Stimulated activated naive B cell treated with anti-CD40 and anti-IgM and Interleukin-4, amounts not matched to agents 10 μg/mL and 1 μg/mL and 100 μg/mL, for 72 hours (primary cell): ENCODE measurements around the gene HIC1.
A peak's percentile ranks its signal among the peaks of the same experiment; 100 is the strongest.

Source experiments
- ATAC-seq, 2 donors: fragments of 150-1000 bp; cut with Tn5 transposase; replicated peaks; 2 replicates each; pipeline ENCODE4 v1.10.0; 2021; ENCODE audit warnings: moderate library complexity in 1 of 2
- DNase-seq: peaks from one replicate; pipeline ENCODE4 v3.0.0; 2021
- H3K27ac Mint-ChIP-seq: one replicate; pipeline ENCODE4 v1.8.0; 2022; ENCODE audit warnings: mild to moderate bottlenecking, mixed read lengths
- H3K27me3 Mint-ChIP-seq, 2 donors: one replicate each; pipeline ENCODE4 v1.8.0; 2022; ENCODE audit warnings: mixed read lengths in 2 of 2
- H3K36me3 Mint-ChIP-seq, 2 donors: one replicate each; pipeline ENCODE4 v1.8.0; 2022; ENCODE audit warnings: mixed read lengths in 2 of 2, mild to moderate bottlenecking in 1 of 2
- H3K4me1 Mint-ChIP-seq, 2 donors: one replicate each; pipeline ENCODE4 v1.8.0; 2022; ENCODE audit warnings: mixed read lengths in 2 of 2, mild to moderate bottlenecking in 1 of 2
- H3K4me3 Mint-ChIP-seq, 2 donors: one replicate each; pipeline ENCODE4 v1.8.0; 2022; ENCODE audit warnings: mild to moderate bottlenecking in 2 of 2, mixed read lengths in 2 of 2, moderate library complexity in 1 of 2
- H3K9me3 Mint-ChIP-seq, 2 donors: one replicate each; pipeline ENCODE4 v1.8.0; 2022; ENCODE audit warnings: mixed read lengths in 2 of 2, mild to moderate bottlenecking in 1 of 2

Gene HIC1

GRCh38 chr17:2064980-2065785 is 10.3 kb downstream of the HIC1 start:
- no peak for DNase-seq
- Mint-ChIP-seq H3K4me3 (peak overlapping the region; percentile 10 to 40), H3K9me3 (no peaks in the 10 kb centered on the region), H3K27ac (peak overlapping the region; percentile 87), H3K27me3 (peaks cover 6 to 7% of the 10 kb centered on the region in 2 donors), H3K4me1 (peaks cover 47 to 71% of the 10 kb centered on the region in 2 donors), H3K36me3 (peaks cover 73 to 82% of the 10 kb centered on the region in 2 donors)
- peak; percentile 36 to 42 for ATAC-seq

DNA sequence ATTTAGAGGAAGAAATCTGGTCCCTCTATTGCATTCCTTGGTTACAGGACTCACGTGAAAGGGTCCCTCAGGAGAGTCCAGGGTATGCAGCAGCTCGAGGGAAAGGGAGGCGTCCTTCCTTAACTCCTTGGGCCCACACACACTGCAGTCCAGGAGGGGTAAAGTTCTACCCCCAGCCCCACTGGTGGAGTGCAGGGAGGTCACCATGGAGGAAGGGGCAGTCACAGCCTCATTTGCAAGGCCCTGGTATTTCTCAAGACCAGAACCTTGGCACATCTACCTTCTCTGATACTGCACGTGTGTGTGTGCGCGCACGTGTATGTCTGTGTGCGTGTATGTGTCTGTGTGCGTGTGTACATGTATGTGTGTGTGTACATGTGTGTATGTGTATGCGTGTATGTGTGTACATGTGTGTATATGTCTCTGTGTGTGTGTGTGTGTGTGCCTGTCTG is 11.1 kb downstream of the HIC1 start:
- H3K27me3 Mint-ChIP-seq: no peaks in the 10 kb centered on the region
- peaks cover 47 to 72% of the 10 kb centered on the region in 2 donors for H3K4me1 Mint-ChIP-seq
- DNase-seq (no peak), ATAC-seq (no peak)
- no peaks in the 10 kb centered on the region for H3K9me3 Mint-ChIP-seq
- peaks cover 66 to 77% of the 10 kb centered on the region in 2 donors for H3K36me3 Mint-ChIP-seq
- H3K27ac Mint-ChIP-seq: peak overlapping the region; percentile 51
- no peak overlapping the region for H3K4me3 Mint-ChIP-seq

DNA sequence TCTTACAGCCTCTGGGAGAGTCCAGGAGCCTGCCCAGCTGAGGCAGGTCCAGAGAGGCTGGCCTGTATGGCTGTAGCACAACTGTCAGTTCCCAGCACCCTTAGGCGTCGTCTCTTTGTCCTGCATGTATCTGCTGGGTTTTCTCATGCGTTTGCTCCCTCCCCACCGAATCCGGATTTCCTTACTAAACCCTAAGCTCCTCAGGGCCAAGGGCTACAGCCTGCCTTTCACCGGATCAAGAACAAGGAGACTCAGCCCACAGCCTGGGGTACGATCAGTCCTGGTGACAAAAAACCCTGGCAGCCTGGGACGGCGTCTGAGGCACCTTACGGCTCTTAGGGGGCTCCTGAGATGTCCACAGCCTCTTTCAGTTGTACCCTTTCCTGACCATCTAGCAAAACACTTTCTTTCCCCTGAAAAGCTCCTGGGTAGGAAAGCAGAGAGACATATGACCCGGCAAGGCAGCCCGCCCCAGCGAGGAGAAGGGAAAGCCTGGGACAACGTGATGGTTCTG is 12.2 kb downstream of the HIC1 start:
- Mint-ChIP-seq H3K9me3 (no peaks in the 10 kb centered on the region), H3K4me1 (peaks cover 58 to 83% of the 10 kb centered on the region in 2 donors), H3K27ac (no peak overlapping the region), H3K27me3 (no peaks in the 10 kb centered on the region), H3K4me3 (no peak overlapping the region), H3K36me3 (peaks cover 67 to 83% of the 10 kb centered on the region in 2 donors)
- DNase-seq: no peak
- no peak for ATAC-seq

- DNase-seq (no peak), ATAC-seq (no peak)
- peaks cover 61 to 86% of the 10 kb centered on the region in 2 donors for H3K4me1 Mint-ChIP-seq
- H3K4me3 Mint-ChIP-seq: peak overlapping the region in 1 of 2 donors; percentile 35
- H3K9me3 Mint-ChIP-seq: no peaks in the 10 kb centered on the region
- H3K27me3 Mint-ChIP-seq: no peaks in the 10 kb centered on the region
- peaks cover 64 to 82% of the 10 kb centered on the region in 2 donors for H3K36me3 Mint-ChIP-seq
- no peak overlapping the region for H3K27ac Mint-ChIP-seq
Observed at GRCh38 chr17:2067608-2068024, 12.7 kb downstream of the HIC1 start.

GRCh38 chr17:2068031-2068518 is 13.2 kb downstream of the HIC1 start:
- DNase-seq (no peak), ATAC-seq (no peak)
- Mint-ChIP-seq H3K4me1 (peaks cover 62 to 86% of the 10 kb centered on the region in 2 donors), H3K4me3 (peak overlapping the region in 1 of 2 donors; percentile 35), H3K27ac (no peak overlapping the region), H3K27me3 (no peaks in the 10 kb centered on the region), H3K36me3 (peaks cover 62 to 77% of the 10 kb centered on the region in 2 donors), H3K9me3 (no peaks in the 10 kb centered on the region)

GRCh38 chr17:2068519-2069051 is 13.7 kb downstream of the HIC1 start:
- ATAC-seq (no peak), DNase-seq (no peak)
- Mint-ChIP-seq H3K27me3 (no peaks in the 10 kb centered on the region), H3K27ac (peak overlapping the region; percentile 15), H3K9me3 (no peaks in the 10 kb centered on the region), H3K4me3 (no peak overlapping the region), H3K4me1 (peaks cover 58 to 82% of the 10 kb centered on the region in 2 donors), H3K36me3 (peaks cover 59 to 72% of the 10 kb centered on the region in 2 donors)

- Mint-ChIP-seq H3K4me1 (peaks cover 47 to 74% of the 10 kb centered on the region in 2 donors), H3K9me3 (no peaks in the 10 kb centered on the region), H3K4me3 (peak overlapping the region; percentile 29 to 74), H3K27ac (peak overlapping the region; percentile 94), H3K36me3 (peaks cover 45 to 64% of the 10 kb centered on the region in 2 donors), H3K27me3 (no peaks in the 10 kb centered on the region)
- ATAC-seq (peak; percentile 92), DNase-seq (peak; percentile 85)
Observed at GRCh38 chr17:2070241-2071023, 15.5 kb downstream of the HIC1 start.

- Mint-ChIP-seq H3K9me3 (no peaks in the 10 kb centered on the region), H3K4me1 (peaks cover 50 to 74% of the 10 kb centered on the region in 2 donors), H3K36me3 (peaks cover 41 to 62% of the 10 kb centered on the region in 2 donors), H3K4me3 (peak overlapping the region; percentile 14), H3K27me3 (no peaks in the 10 kb centered on the region), H3K27ac (peak overlapping the region; percentile 94)
- DNase-seq (no peak), ATAC-seq (no peak)
Observed at GRCh38 chr17:2071024-2071385, 16.1 kb downstream of the HIC1 start.

GRCh38 chr17:2071455-2072281 is 16.8 kb downstream of the HIC1 start:
- no peak for DNase-seq
- no peaks in the 10 kb centered on the region for H3K27me3 Mint-ChIP-seq
- peaks cover 52 to 77% of the 10 kb centered on the region in 2 donors for H3K4me1 Mint-ChIP-seq
- H3K36me3 Mint-ChIP-seq: peaks cover 41 to 64% of the 10 kb centered on the region in 2 donors
- H3K9me3 Mint-ChIP-seq: no peaks in the 10 kb centered on the region
- no peak for ATAC-seq
- H3K4me3 Mint-ChIP-seq: no peak overlapping the region
- H3K27ac Mint-ChIP-seq: peak overlapping the region; percentile 94

GRCh38 chr17:2074919-2075318 is 20.0 kb downstream of the HIC1 start:
- Mint-ChIP-seq H3K9me3 (peaks cover 0 to 2% of the 10 kb centered on the region in 2 donors), H3K27me3 (no peaks in the 10 kb centered on the region), H3K36me3 (peaks cover 47 to 66% of the 10 kb centered on the region in 2 donors), H3K4me3 (no peak overlapping the region), H3K4me1 (peaks cover 40 to 62% of the 10 kb centered on the region in 2 donors), H3K27ac (no peak overlapping the region)
- no peak for DNase-seq
- ATAC-seq: no peak

GRCh38 chr17:2075336-2076086 is 20.6 kb downstream of the HIC1 start:
- H3K4me1 Mint-ChIP-seq: peaks cover 35 to 56% of the 10 kb centered on the region in 2 donors
- peak overlapping the region; percentile 63 for H3K27ac Mint-ChIP-seq
- H3K36me3 Mint-ChIP-seq: peaks cover 46 to 67% of the 10 kb centered on the region in 2 donors
- peaks cover 0 to 2% of the 10 kb centered on the region in 2 donors for H3K9me3 Mint-ChIP-seq
- ATAC-seq (peak; percentile 38 to 39), DNase-seq (no peak)
- H3K27me3 Mint-ChIP-seq: no peaks in the 10 kb centered on the region
- H3K4me3 Mint-ChIP-seq: no peak overlapping the region

DNA sequence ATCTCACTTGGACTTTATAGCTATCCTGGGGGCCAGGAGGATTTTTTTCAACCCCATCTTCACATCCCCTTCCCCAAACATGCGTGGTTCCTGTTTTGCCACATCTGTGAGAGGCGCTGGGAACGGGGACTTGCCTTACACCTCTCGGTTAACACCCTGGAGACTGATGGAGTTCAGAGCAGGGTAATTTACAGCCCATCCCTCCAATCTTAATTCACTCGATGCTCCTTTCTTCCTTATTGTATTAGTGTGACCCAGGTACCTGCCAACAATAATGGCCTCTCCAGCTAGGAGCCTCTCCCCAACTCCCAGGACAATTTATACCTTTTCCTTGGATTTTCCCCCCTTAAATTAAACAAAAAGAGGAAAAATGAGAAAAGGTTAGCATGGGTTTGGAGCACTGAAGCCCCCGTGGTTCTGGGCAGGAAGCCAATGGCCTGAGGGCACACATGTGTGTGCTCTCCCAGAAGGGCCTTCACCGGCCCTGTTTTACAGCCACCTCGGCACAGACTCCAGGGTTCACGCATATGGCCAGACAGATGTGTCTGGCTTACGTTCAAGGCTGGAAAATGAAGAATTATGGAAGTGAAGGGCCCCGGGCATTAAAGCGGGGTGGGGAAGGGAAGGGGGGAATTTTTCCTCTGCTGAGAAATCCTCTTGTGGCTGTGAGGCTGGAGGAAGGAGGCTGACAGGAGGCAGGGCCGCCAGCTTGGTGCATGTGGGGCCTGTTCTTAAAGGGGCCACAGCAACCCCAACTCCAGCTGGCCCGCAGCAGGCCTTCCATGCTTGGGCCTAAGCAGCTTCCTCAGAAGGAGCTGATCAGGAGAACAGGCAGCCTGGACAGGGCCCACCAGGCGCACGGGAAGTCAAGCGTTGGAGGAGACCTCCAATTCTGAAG is 21.4 kb downstream of the HIC1 start:
- peaks cover 27 to 48% of the 10 kb centered on the region in 2 donors for H3K4me1 Mint-ChIP-seq
- H3K27me3 Mint-ChIP-seq: no peaks in the 10 kb centered on the region
- peaks cover 44 to 67% of the 10 kb centered on the region in 2 donors for H3K36me3 Mint-ChIP-seq
- H3K27ac Mint-ChIP-seq: no peak overlapping the region
- DNase-seq (no peak), ATAC-seq (peak; percentile 40 to 44)
- H3K4me3 Mint-ChIP-seq: no peak overlapping the region
- H3K9me3 Mint-ChIP-seq: peaks cover 0 to 2% of the 10 kb centered on the region in 2 donors
